Astrocyte of the cerebellum (primary cell): ENCODE measurements around the gene SNX17.

Experiments
- DNase-seq: peaks from one replicate; pipeline ENCODE4 v3.0.0-alpha.2; 2011; ENCODE audit warnings: low read depth
- H3K4me3 ChIP-seq: 2 replicates; pipeline ENCODE4 v1.5.1; 2011; ENCODE audit warnings: mild to moderate bottlenecking, low read depth, low read length, moderate library complexity
- in situ Hi-C: cut with HindIII; loops from 2 replicates; pipeline ENCODE4 v1.10.0; 2017; ENCODE audit warnings: low sequenced_read_pairs
- TF ChIP-seq, protein P1 (sequence below): IDR thresholded peaks from 2 replicates; pipeline ENCODE4 v1.5.1; 2012; ENCODE audit warnings: low read length, low read depth, moderate library complexity, mild to moderate bottlenecking; ENCODE audit errors: missing control alignments

Gene SNX17

GRCh38 chr2:27379836-27380625 is 9.6 kb downstream of the SNX17 start:
- in situ Hi-C loops, result no loop called here
- H3K4me3 ChIP-seq, result peak overlapping the region; percentile 61
- DNase-seq, result no peak
- TF ChIP-seq, protein P1, sequence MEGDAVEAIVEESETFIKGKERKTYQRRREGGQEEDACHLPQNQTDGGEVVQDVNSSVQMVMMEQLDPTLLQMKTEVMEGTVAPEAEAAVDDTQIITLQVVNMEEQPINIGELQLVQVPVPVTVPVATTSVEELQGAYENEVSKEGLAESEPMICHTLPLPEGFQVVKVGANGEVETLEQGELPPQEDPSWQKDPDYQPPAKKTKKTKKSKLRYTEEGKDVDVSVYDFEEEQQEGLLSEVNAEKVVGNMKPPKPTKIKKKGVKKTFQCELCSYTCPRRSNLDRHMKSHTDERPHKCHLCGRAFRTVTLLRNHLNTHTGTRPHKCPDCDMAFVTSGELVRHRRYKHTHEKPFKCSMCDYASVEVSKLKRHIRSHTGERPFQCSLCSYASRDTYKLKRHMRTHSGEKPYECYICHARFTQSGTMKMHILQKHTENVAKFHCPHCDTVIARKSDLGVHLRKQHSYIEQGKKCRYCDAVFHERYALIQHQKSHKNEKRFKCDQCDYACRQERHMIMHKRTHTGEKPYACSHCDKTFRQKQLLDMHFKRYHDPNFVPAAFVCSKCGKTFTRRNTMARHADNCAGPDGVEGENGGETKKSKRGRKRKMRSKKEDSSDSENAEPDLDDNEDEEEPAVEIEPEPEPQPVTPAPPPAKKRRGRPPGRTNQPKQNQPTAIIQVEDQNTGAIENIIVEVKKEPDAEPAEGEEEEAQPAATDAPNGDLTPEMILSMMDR, result no peak

DNA sequence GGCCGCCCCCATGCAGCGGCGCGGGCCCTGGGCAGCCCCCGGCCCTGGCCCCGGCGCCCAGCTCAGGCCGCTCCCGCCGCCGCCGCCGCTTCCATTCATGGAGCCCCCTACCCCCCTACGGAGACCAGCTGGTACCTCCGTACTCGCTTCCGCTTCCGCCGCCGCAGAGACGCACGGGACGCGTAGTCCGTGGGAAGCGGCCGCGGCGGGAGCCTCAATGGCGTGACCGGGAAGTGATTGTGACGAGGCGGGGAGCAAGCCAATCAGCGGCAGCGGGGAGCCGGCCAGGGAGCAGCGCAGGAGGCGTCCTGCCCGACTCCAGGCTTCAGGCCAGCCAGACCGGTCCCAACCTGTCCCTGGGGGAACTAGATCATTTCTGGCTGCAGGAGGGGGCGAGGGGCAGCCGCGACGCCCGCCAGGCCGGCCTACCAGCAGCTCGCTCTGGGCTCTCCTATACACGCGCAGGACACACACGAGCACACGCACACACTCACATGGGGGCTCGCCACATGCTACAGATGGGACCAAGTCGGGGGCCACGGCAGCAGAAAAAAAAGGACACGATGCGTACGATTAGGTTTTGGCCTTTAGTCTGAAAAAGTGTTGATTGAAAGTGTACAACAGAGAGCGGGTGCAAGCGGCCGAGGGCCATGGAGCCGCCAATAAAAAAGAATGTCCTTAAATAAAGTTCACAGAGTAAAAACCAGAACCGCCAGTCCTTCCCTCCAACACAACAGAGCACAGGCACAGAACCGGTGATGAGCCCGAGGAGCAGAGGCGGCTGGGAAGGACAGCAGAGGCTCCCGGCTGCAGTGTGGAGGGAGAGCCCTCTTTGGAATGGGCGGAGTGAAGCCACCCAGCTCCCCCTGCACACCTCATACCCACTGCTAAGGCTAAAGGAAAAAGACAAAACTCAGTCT is 10.5 kb downstream of the SNX17 start, which contains the start of gene ZNF513:
Gene ZNF513, minus strand, starts transcription at position 109 of the 920 bp plus-strand sequence. CDS start 208 bp downstream, outside the sequence.
- DNase-seq, result peak; percentile 80
- in situ Hi-C loops, result no loop called here
- TF ChIP-seq, protein P1, result no peak
- peak within 1 kb of the TSS; percentile 61 for H3K4me3 ChIP-seq

DNA sequence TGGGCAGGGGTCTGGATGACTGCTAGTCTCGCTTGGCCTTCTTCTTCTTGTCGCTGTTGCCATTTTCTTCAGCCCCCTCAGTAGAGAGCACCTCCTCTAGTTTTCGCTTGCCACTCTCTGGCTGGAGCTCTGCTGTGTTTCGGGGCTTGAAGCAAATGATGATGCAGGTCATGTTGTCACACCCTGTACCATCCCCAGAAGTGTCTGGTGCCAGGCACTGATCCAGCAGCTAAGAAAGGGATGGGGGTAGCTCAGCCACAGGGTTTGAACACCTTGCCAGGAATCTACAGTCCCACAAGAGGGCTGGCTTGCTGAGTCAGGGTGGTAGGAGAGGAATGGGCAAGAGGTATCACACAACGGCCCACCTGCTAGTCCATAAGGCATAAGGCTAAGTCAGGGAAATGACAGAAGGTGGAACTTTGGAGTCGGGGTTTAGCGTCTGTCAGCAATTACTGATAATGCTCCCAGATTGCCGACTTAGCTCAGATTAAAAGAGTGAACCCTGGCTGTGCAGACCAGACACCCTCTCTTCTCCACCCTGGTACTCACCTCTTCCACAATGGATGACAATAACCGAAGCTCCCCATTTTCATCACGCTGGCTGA is 11.3 kb downstream of the SNX17 start:
- TF ChIP-seq, protein P1, result no peak
- in situ Hi-C loops, result no loop called here
- no peak for DNase-seq
- no peak overlapping the region for H3K4me3 ChIP-seq

GRCh38 chr2:27390822-27391679 is 20.6 kb downstream of the SNX17 start:
- DNase-seq, result no peak
- in situ Hi-C loops, result no loop called here

DNA sequence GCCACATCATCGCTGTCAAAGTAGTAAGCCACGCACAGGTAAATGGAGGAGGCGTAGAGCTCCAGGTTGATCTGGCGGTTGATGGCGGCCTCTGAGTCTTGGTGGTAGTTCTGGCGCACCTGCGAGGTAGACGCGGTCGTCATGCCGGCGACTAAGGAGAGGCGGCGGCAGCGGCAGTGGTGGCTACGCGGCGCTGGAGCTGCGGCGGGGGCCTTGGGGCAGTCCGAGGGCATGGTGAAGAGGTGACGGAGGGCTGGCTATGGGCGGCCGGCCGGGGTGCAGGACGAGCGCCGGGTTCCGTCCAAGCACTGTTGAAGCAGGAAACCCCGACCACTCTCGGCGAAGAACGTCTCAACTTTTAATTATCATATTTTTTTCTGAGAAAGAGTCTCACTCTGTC is 22.8 kb downstream of the SNX17 start:
- in situ Hi-C loops, result no loop called here
- TF ChIP-seq, protein P1, result no peak
- no peak for DNase-seq
- no peak overlapping the region for H3K4me3 ChIP-seq

More at GRCh38 chr2:27390822-27391679, 20.6 kb downstream of the SNX17 start:
- TF ChIP-seq, protein P1, result no peak
- no peak overlapping the region for H3K4me3 ChIP-seq
